HEK293 (cell line): Measurements from ENCODE around the gene MYOC.

ENCODE experiments used
- HOXA7 ChIP-seq: sonication (generic); formaldehyde crosslinking; IDR thresholded peaks from 2 replicates; pipeline ENCODE4 v1.8.1; 2022; ENCODE audit warnings: missing genetic modification reagents, borderline replicate concordance
- KLF9 ChIP-seq: fragments of 450-650 bp; formaldehyde crosslinking; IDR thresholded peaks from 2 replicates; pipeline ENCODE4 v1.5.1; 2016; ENCODE audit warnings: missing biosample characterization, missing genetic modification characterization, low read depth
- ZNF138 ChIP-seq: fragments of 450-650 bp; formaldehyde crosslinking; IDR thresholded peaks from 2 replicates; pipeline ENCODE4 v1.5.1; 2016; ENCODE audit warnings: missing biosample characterization, missing genetic modification characterization, borderline replicate concordance
- ZNF16 ChIP-seq: fragments of 450-650 bp; formaldehyde crosslinking; IDR thresholded peaks from 2 replicates; pipeline ENCODE4 v1.5.1; 2016; ENCODE audit warnings: low read depth, missing biosample characterization, missing genetic modification characterization
- ZNF24 ChIP-seq: fragments of 450-650 bp; formaldehyde crosslinking; IDR thresholded peaks from 2 replicates; pipeline ENCODE4 v1.5.1; 2016; ENCODE audit warnings: missing biosample characterization, missing genetic modification characterization
- ZNF302 ChIP-seq: fragments of 450-650 bp; formaldehyde crosslinking; IDR thresholded peaks from 2 replicates; pipeline ENCODE4 v1.5.1; 2016; ENCODE audit warnings: missing biosample characterization, missing genetic modification characterization, low read depth
- ZNF549 ChIP-seq: fragments of 450-650 bp; IDR thresholded peaks from 2 replicates; pipeline ENCODE4 v1.5.1; 2018; ENCODE audit warnings: missing biosample characterization, missing genetic modification characterization, mild to moderate bottlenecking, inconsistent platforms, moderate library complexity
- ZNF785 ChIP-seq: fragments of 450-650 bp; formaldehyde crosslinking; IDR thresholded peaks from 2 replicates; pipeline ENCODE4 v1.5.1; 2016; ENCODE audit warnings: missing biosample characterization, missing genetic modification characterization
- TF ChIP-seq, protein P1 (sequence below): fragments of 450-650 bp; formaldehyde crosslinking; IDR thresholded peaks from 2 replicates; pipeline ENCODE4 v1.5.1; 2016; ENCODE audit warnings: missing biosample characterization, missing genetic modification characterization
- TF ChIP-seq, protein P2 (sequence below): fragments of 450-650 bp; formaldehyde crosslinking; IDR thresholded peaks from 2 replicates; pipeline ENCODE4 v1.5.1; 2016; ENCODE audit warnings: missing biosample characterization, missing genetic modification characterization
- TF ChIP-seq, protein P3 (sequence below): fragments of 450-650 bp; formaldehyde crosslinking; IDR thresholded peaks from 2 replicates; pipeline ENCODE4 v1.5.1; 2016; ENCODE audit warnings: missing biosample characterization, missing genetic modification characterization

DNA sequence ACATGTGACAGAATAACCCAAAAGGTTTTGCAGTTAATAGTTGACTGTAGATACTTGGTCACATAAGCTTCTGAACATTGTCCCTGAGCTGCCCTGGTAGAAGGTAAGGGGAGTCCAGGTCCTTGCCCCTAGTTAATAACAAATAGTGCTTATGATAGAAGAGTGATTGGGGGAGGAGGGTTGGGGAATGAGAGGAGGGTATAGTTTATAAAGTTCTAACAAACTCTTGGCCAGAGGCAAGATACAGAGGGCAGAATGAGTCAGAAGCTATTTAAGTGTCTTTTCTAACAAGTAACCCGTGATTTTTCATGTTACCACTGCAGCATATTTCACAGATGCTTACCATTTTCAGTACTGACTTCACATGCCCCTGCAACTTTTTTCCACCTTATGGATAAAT lies 57.2 kb downstream of the MYOC start:
- TF ChIP-seq, protein P1, sequence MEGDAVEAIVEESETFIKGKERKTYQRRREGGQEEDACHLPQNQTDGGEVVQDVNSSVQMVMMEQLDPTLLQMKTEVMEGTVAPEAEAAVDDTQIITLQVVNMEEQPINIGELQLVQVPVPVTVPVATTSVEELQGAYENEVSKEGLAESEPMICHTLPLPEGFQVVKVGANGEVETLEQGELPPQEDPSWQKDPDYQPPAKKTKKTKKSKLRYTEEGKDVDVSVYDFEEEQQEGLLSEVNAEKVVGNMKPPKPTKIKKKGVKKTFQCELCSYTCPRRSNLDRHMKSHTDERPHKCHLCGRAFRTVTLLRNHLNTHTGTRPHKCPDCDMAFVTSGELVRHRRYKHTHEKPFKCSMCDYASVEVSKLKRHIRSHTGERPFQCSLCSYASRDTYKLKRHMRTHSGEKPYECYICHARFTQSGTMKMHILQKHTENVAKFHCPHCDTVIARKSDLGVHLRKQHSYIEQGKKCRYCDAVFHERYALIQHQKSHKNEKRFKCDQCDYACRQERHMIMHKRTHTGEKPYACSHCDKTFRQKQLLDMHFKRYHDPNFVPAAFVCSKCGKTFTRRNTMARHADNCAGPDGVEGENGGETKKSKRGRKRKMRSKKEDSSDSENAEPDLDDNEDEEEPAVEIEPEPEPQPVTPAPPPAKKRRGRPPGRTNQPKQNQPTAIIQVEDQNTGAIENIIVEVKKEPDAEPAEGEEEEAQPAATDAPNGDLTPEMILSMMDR (tag by site-specific recombination), result no peak
- TF ChIP-seq, protein P2, sequence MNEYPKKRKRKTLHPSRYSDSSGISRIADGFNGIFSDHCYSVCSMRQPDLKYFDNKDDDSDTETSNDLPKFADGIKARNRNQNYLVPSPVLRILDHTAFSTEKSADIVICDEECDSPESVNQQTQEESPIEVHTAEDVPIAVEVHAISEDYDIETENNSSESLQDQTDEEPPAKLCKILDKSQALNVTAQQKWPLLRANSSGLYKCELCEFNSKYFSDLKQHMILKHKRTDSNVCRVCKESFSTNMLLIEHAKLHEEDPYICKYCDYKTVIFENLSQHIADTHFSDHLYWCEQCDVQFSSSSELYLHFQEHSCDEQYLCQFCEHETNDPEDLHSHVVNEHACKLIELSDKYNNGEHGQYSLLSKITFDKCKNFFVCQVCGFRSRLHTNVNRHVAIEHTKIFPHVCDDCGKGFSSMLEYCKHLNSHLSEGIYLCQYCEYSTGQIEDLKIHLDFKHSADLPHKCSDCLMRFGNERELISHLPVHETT (tag by site-specific recombination), result no peak
- TF ChIP-seq ZNF302 (tag by site-specific recombination) (no peak), ZNF16 (tag by site-specific recombination) (no peak), ZNF24 (tag by site-specific recombination) (no peak), ZNF785 (tag by site-specific recombination) (no peak), KLF9 (tag by site-specific recombination) (no peak), ZNF138 (no peak), HOXA7 (CRISPR knock-in tag) (no peak), ZNF549 (no peak)
- TF ChIP-seq, protein P3, sequence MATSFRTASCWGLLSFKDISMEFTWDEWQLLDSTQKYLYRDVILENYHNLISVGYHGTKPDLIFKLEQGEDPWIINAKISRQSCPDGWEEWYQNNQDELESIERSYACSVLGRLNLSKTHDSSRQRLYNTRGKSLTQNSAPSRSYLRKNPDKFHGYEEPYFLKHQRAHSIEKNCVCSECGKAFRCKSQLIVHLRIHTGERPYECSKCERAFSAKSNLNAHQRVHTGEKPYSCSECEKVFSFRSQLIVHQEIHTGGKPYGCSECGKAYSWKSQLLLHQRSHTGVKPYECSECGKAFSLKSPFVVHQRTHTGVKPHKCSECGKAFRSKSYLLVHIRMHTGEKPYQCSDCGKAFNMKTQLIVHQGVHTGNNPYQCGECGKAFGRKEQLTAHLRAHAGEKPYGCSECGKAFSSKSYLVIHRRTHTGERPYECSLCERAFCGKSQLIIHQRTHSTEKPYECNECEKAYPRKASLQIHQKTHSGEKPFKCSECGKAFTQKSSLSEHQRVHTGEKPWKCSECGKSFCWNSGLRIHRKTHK, result no peak
